Urinary bladder (tissue), 4 donors: ENCODE measurements around the gene AMER3. TPM values are rescaled to one million over a fixed set of nuclear protein-coding genes. Genes with fewer than 3 reads are reported as not detected.

ENCODE experiments used
- DNase-seq: peaks from one replicate; pipeline ENCODE4 v3.0.0-alpha.2; 2015; ENCODE audit errors: extremely low spot score
- H3K27ac ChIP-seq: one replicate; pipeline ENCODE4 v1.5.1; 2013; ENCODE audit warnings: low read depth, mild to moderate bottlenecking, moderate library complexity
- H3K36me3 ChIP-seq: one replicate; pipeline ENCODE4 v1.6.1; 2013; ENCODE audit warnings: mild to moderate bottlenecking, moderate library complexity; ENCODE audit not compliant: insufficient read depth
- H3K4me1 ChIP-seq: one replicate; pipeline ENCODE4 v1.6.1; 2013; ENCODE audit warnings: mild to moderate bottlenecking, moderate library complexity; ENCODE audit not compliant: insufficient read depth
- H3K4me3 ChIP-seq: one replicate; pipeline ENCODE4 v1.5.1; 2013; ENCODE audit warnings: low read depth, low read length
- WGBS: extraction: QIAGEN DNeasy Blood & Tissue Kit; methylation state at CpG from one replicate; pipeline ENCODE4 v1.1.7; 2013; 5-methylcytosine and 5-hydroxymethylcytosine counted together
- polyA plus RNA-seq: library from polyadenylated mRNA; stranded (reverse); fragments of 200-250 nt; gene quantifications from one replicate; pipeline ENCODE4 v1.2.3, GENCODE V29; 2013
- total RNA-seq: library from RNA; depleted of rRNA; stranded (reverse); fragments of >200 nt; gene quantifications from one replicate; pipeline ENCODE4 v1.2.3, GENCODE V29; 2014
- donor health status: healthy with polysubstance abuse.
- donor health status: healthy.

The AMER3 gene
- total and polyA plus RNA-seq, 2 donors, result 0.05 to 0.42 TPM

GRCh38 chr2:130805613-130806012, 50.3 kb downstream of the AMER3 start:
- H3K36me3 ChIP-seq, result no peaks in the 10 kb centered on the region
- H3K4me3 ChIP-seq, result no peak overlapping the region
- no peak overlapping the region for H3K27ac ChIP-seq
- DNase-seq, result no peak
- WGBS, result 71% methylated on average over 4 of the region's 4 CpGs
- H3K4me1 ChIP-seq, result no peaks in the 10 kb centered on the region

- no peak overlapping the region for H3K4me3 ChIP-seq
- DNase-seq, result no peak
- H3K4me1 ChIP-seq, result no peaks in the 10 kb centered on the region
- WGBS, result 71% methylated on average over 4 of the region's 4 CpGs
- no peak overlapping the region for H3K27ac ChIP-seq
- no peaks in the 10 kb centered on the region for H3K36me3 ChIP-seq
These were observed 51.0 kb downstream of the AMER3 start for GRCh38 chr2:130806370-130806769.

- no peaks in the 10 kb centered on the region for H3K4me1 ChIP-seq
- WGBS, result 72% methylated on average over 14 of the region's 14 CpGs
- H3K27ac ChIP-seq, result no peak overlapping the region
- no peak overlapping the region for H3K4me3 ChIP-seq
- no peaks in the 10 kb centered on the region for H3K36me3 ChIP-seq
- no peak for DNase-seq
These were observed 52.5 kb downstream of the AMER3 start for GRCh38 chr2:130807659-130808385.

- 75% methylated on average over 12 of the region's 12 CpGs for WGBS
- Histone ChIP-seq H3K4me3 (no peak overlapping the region), H3K4me1 (no peaks in the 10 kb centered on the region), H3K36me3 (no peaks in the 10 kb centered on the region), H3K27ac (no peak overlapping the region)
- DNase-seq, result no peak
These were observed 53.3 kb downstream of the AMER3 start for GRCh38 chr2:130808482-130809268.

GRCh38 chr2:130810490-130810889, 55.1 kb downstream of the AMER3 start:
- Histone ChIP-seq H3K36me3 (no peaks in the 10 kb centered on the region), H3K4me3 (no peak overlapping the region), H3K4me1 (no peaks in the 10 kb centered on the region), H3K27ac (no peak overlapping the region)
- DNase-seq, result no peak
- 50% methylated on average over 7 of the region's 7 CpGs for WGBS

GRCh38 chr2:130813722-130814121, 58.4 kb downstream of the AMER3 start:
- 63% methylated on average over 5 of the region's 5 CpGs for WGBS
- Histone ChIP-seq H3K36me3 (no peaks in the 10 kb centered on the region), H3K4me1 (no peaks in the 10 kb centered on the region), H3K27ac (no peak overlapping the region), H3K4me3 (no peak overlapping the region)
- no peak for DNase-seq

GRCh38 chr2:130814931-130815680, 59.8 kb downstream of the AMER3 start:
- Histone ChIP-seq H3K4me1 (no peaks in the 10 kb centered on the region), H3K4me3 (no peak overlapping the region), H3K27ac (no peak overlapping the region), H3K36me3 (no peaks in the 10 kb centered on the region)
- DNase-seq, result no peak
- 91% methylated on average over 15 of the region's 15 CpGs for WGBS

Other genes with a start within 250 kb of the AMER3 start
- 0.05 TPM for gene POTEI, start 246.2 kb upstream of the AMER3 start, total RNA-seq
- gene POTEI, start 246.2 kb upstream of the AMER3 start, polyA plus RNA-seq, result not detected
- not detected for gene CFC1B, start 234.3 kb upstream of the AMER3 start, total RNA-seq
- gene CFC1B, start 234.3 kb upstream of the AMER3 start, polyA plus RNA-seq, result not detected
- not detected for gene CFC1, start 156.0 kb upstream of the AMER3 start, total RNA-seq
- gene CFC1, start 156.0 kb upstream of the AMER3 start, polyA plus RNA-seq, result not detected
- not detected for gene POTEJ, start 144.1 kb upstream of the AMER3 start, total RNA-seq
- gene POTEJ, start 144.1 kb upstream of the AMER3 start, polyA plus RNA-seq, result not detected
- not detected for gene GPR148, start 26.5 kb upstream of the AMER3 start, total RNA-seq
- gene GPR148, start 26.5 kb upstream of the AMER3 start, polyA plus RNA-seq, result not detected
- gene ARHGEF4, start 81.4 kb downstream of the AMER3 start, total RNA-seq, result 7.0 TPM
- 18.2 TPM for gene ARHGEF4, start 81.4 kb downstream of the AMER3 start, polyA plus RNA-seq